Measurements from ENCODE around the gene CPZ. TPM values are rescaled to one million over a fixed set of nuclear protein-coding genes. Genes with fewer than 3 reads are reported as not detected.

Gene CPZ
- total and polyA plus RNA-seq, 2 of the 4 experiments (the other 2 are of a cell fraction): 0.90 to 10.3 TPM

- Histone ChIP-seq H3K4ac (ENCODE audit: low read depth, low read length) (no peak overlapping the region), H3K14ac (replicated peaks; ENCODE audit: low read depth, low read length) (no peak overlapping the region), H3K4me2 (ENCODE audit: low read depth, low read length) (no peak overlapping the region), H2AFZ (replicated peaks; ENCODE audit: low read length, poor library complexity) (no peak overlapping the region), H2BK15ac (ENCODE audit: low read depth, low read length) (no peak overlapping the region), H3K4me3 (ENCODE audit: insufficient read depth, low read depth, low read length) (no peak overlapping the region), H4K8ac (ENCODE audit: low read depth in 2 of 2, low read length in 2 of 2) (no peak overlapping the region), H2AK5ac (ENCODE audit: low read depth, low read length) (no peak overlapping the region), H3K23ac (ENCODE audit: low read depth, low read length) (no peak overlapping the region), H3K9me1 (ENCODE audit: insufficient read depth, low read length) (no peaks in the 10 kb centered on the region), H3K18ac (ENCODE audit: low read depth, low read length) (no peak overlapping the region), H2BK120ac (ENCODE audit: low read depth, low read length) (no peak overlapping the region), H2BK20ac (ENCODE audit: low read depth, low read length) (no peak overlapping the region), H3K36me3 (ENCODE audit: control insufficient read depth, insufficient read depth, low read length) (no peaks in the 10 kb centered on the region), H4K20me1 (ENCODE audit: insufficient read depth, low read length) (no peaks in the 10 kb centered on the region), H3K79me1 (ENCODE audit: low read depth in 1 of 2, low read length in 2 of 2) (no peaks in the 10 kb centered on the region), H2BK5ac (ENCODE audit: low read depth, low read length, poor library complexity, severe bottlenecking) (no peak overlapping the region), H3K27ac (ENCODE audit: insufficient read depth, low read length) (no peak overlapping the region), H3K9me3 (ENCODE audit: control insufficient read depth, insufficient read depth, low read length) (no peaks in the 10 kb centered on the region), H2AK9ac (replicated peaks; ENCODE audit: low read depth, low read length, poor library complexity) (no peak overlapping the region), H3K56ac (ENCODE audit: extremely low read depth, insufficient read depth, low read length) (no peak overlapping the region), H3K4me1 (ENCODE audit: control insufficient read depth, insufficient read depth, low read length) (no peaks in the 10 kb centered on the region), H4K91ac (ENCODE audit: insufficient read depth, low read depth, low read length) (no peak overlapping the region), H4K5ac (ENCODE audit: low read depth, low read length) (no peak overlapping the region), H3K27me3 (ENCODE audit: control insufficient read depth, insufficient read depth, low read length) (peaks cover 30% of the 10 kb centered on the region), H3K9ac (ENCODE audit: low read depth, low read length) (no peak overlapping the region)
- DNase-seq (no peak), ATAC-seq (ENCODE audit: low read depth) (no peak)
- dilution Hi-C loops (cut with HindIII; ENCODE audit: low sequenced_read_pairs, unreplicated experiment): no loop called here
- WGBS, 2 experiments (ENCODE audit: extremely low coverage in 2 of 2, insufficient read length in 1 of 2): no CpG with 5 or more reads among the region's 1 CpG
- POLR2A ChIA-PET (ENCODE audit: unreplicated experiment): interaction anchor here (0.6 kb wide), 1 partner anchor 14 kb away, joined by 7 read pairs; no protein-coding TSS in a partner anchor
- no peak for TF ChIP-seq SMC3 (IDR thresholded peaks at IDR 0.05; ENCODE audit: low read depth, low read length)
- intact Hi-C loops (cut with micrococcal nuclease): no loop called here
- in situ Hi-C loops (cut with MboI; ENCODE audit: low sequenced_read_pairs): no loop called here
- CTCF ChIA-PET: no interaction called here
- no TSS peak for BruUV-seq (replicated peaks)
Measured at GRCh38 chr4:8570201-8570600, 22.4 kb upstream of the CPZ start.
